IPS-NIHi7 (cell line): ENCODE measurements around the gene DCTPP1.

Experiments
- DNase-seq: peaks from one replicate; pipeline ENCODE4 v3.0.0; 2012; ENCODE audit warnings: mixed read lengths; ENCODE audit errors: extremely low spot score

DCTPP1 gene

GRCh38 chr16:30382111-30382881 lies 47.5 kb downstream of the DCTPP1 start, which contains the start of gene SEPTIN1:
SEPTIN1 (minus strand) TSS chr16:30382561; CDS start chr16:30382542, 19 bp downstream.
- no peak for DNase-seq

- no peak for DNase-seq
These were observed 48.4 kb downstream of the DCTPP1 start for GRCh38 chr16:30381291-30382041.

GRCh38 chr16:30380803-30381208 lies 49.0 kb downstream of the DCTPP1 start:
- DNase-seq = no peak

GRCh38 chr16:30380072-30380802 lies 49.6 kb downstream of the DCTPP1 start:
- DNase-seq = no peak

- no peak for DNase-seq
These were observed 50.6 kb downstream of the DCTPP1 start for GRCh38 chr16:30379158-30379783.

- DNase-seq = peak; percentile 96
These were observed 51.3 kb downstream of the DCTPP1 start for GRCh38 chr16:30378236-30379157.

- DNase-seq = peak; percentile 79
These were observed 52.0 kb downstream of the DCTPP1 start for GRCh38 chr16:30377812-30378235.

DNA sequence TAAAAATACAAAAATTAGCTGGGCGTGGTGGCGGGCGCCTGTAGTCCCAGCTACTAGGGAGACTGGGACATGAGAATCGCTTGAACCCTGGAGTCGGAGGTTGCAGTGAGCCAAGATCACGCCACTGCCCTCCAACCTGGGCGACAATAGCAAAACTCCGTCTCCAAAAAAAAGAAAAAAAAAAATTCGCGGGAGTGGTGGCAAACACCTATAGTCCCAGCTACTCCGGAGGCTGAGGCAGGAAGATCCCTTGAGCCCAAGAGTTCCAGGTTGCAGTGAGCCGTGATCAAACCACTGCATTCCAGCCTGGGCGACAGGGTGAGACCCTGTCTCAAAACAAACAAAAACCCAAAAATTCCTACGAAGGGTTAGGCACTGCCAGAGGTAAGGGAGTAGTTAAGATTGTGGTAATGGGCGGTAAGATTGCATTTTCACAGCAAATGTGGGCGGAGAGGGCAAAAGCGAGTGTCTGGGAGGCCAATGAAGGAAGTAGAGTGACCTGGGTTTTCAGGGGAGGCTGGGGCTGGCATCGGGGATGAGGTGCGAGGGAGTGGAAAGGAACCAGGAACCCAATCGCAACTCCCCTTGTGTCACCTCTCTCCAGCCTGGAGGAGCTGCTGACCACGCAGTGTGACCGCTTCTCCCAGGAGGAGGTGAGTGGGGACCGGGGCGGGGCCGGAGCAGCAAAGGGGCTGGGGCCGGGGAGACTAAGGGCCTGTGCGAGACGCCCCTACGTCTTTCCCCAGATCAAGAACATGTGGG lies 52.6 kb downstream of the DCTPP1 start:
- no peak for DNase-seq

DNA sequence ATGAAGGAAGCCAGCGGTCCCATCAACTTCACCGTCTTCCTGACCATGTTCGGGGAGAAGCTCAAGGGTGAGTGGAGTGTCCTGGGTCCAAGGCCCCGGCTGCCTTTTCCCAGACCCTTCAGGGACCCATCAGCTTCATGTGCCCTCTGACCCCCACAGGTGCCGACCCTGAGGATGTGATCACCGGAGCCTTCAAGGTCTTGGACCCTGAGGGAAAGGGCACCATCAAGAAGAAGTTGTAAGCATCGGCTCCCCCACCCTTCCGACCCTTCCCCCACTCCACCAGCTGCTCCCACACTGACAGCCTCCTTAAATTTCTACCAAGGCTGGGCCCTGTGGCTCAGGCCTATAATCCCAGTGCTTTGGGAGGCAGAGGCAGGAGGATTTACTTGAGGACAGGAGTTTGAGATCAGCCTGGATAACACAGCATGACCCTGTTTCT lies 53.3 kb downstream of the DCTPP1 start:
- no peak for DNase-seq

DNA sequence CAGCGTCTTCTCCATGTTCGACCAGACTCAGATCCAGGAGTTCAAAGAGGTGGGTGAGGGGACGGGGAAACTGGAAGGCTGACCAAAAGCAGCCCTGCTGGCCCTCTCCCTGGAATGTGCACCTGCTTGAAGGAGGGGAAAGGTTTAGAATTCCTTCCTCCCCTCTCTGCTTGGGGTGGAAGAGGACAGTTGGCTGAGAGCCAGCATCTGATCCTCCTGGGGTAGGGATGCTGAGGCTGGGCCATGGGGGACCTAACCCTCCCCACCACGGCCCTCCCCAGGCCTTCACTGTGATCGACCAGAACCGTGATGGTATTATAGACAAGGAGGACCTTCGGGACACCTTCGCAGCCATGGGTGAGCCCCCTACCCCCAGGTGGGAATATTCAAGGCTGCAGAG lies 54.0 kb downstream of the DCTPP1 start:
- no peak for DNase-seq

DNA sequence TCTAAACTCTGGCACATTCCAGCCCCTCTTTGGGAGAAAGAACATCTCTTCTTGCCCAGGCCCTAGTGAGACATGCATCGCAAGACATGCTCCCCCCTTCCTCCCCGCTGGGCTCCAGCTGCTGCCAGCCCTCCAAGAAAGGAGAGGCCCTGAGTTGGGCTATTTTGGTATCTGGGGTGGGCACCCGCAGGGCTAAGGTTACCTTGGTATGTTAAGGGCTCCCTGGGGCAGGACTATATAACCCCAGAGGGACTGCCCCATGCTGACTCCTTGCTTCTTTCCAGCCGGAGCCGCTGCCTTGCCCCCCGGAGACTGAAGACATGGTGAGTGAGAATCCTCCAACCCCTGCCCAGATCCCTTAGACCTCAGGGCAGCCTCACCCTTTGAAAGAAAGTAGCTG lies 55.3 kb downstream of the DCTPP1 start, which contains the start of gene MYL11:
TSS of gene MYL11 (plus strand) at position 265 of the 400 bp plus-strand sequence. CDS start at position 321, 56 bp downstream.
- no peak for DNase-seq
